Natural killer cell treated with Interleukin-12 subunit alpha and Interleukin-12 subunit beta and Interleukin-15 and Interleukin-18, amount 100 ng/mL, for 72 hours (primary cell): Measurements from ENCODE around the gene INMT. TPM values are rescaled to one million over a fixed set of nuclear protein-coding genes. Genes with fewer than 3 reads are reported as not detected.
"Not testable (repeated sequence)": the region's sequence is repeated elsewhere in the genome, so short reads cannot be mapped to it uniquely, and the experiment has no call there.

Experiments used
- ATAC-seq, 2 donors: fragments of 150-1000 bp; cut with Tn5 transposase in 1 of 2; sonication (Bioruptor Pico), chemical (Tn5 transposase) in 1 of 2; 2 replicates each; pipeline ENCODE4 v1.10.0; 2021
- DNase-seq: peaks from one replicate; pipeline ENCODE4 v3.0.0; 2022; ENCODE audit warnings: low spot score
- H3K27ac Mint-ChIP-seq, 2 donors: 1 replicate in 1 of 2; 2 replicates in 1 of 2; pipeline ENCODE4 v1.8.0; 2022; ENCODE audit warnings: mixed read lengths in 2 of 2, mild to moderate bottlenecking in 1 of 2, moderate library complexity in 1 of 2
- H3K27me3 Mint-ChIP-seq, 2 donors: 1 replicate in 1 of 2; 2 replicates in 1 of 2; pipeline ENCODE4 v1.8.0; 2022; ENCODE audit warnings: mixed read lengths in 2 of 2
- H3K36me3 Mint-ChIP-seq: one replicate; pipeline ENCODE4 v1.8.0; 2022; ENCODE audit warnings: mixed read lengths
- H3K4me1 Mint-ChIP-seq, 2 donors: 1 replicate in 1 of 2; 2 replicates in 1 of 2; pipeline ENCODE4 v1.8.0; 2022; ENCODE audit warnings: low read depth in 2 of 2, mixed read lengths in 2 of 2, mild to moderate bottlenecking in 1 of 2
- H3K4me3 Mint-ChIP-seq: one replicate; pipeline ENCODE4 v1.8.0; 2022; ENCODE audit warnings: mixed read lengths
- H3K9me3 Mint-ChIP-seq: 2 replicates; pipeline ENCODE4 v1.8.0; 2022; ENCODE audit warnings: mixed read lengths
- total RNA-seq, 2 donors: library from RNA; stranded (reverse); gene quantifications; one replicate each; pipeline ENCODE4 v1.2.3, GENCODE V29; 2022

Gene INMT
- total RNA-seq, 2 donors from 2014 or later, result 0.33 TPM; not detected in 1

DNA sequence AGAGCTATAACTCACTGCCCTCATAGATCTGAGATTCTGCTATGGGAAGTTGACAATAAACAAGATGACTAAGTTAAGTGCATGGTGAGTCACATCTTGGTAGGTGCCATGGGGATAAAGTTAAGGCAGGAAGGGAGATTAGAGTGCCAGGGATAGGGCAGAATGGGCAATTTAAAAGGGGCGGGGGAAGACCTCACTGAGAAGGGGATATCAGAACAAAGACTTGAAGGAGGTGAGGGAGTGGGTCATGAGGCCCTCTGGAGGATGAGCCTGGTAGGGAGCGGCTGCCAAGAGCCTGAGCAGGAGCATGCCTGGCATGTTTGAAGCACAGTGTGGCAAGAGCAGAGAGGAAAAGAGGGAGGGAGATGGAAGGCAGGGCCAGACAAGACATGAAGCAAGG lies 34.8 kb upstream of the INMT start:
- peaks cover 16% of the 10 kb centered on the region for H3K9me3 Mint-ChIP-seq
- no peaks in the 10 kb centered on the region for H3K4me1 Mint-ChIP-seq
- no peak for ATAC-seq
- no peak overlapping the region for H3K27ac Mint-ChIP-seq
- H3K4me3 Mint-ChIP-seq, result no peak overlapping the region
- no peaks in the 10 kb centered on the region for H3K27me3 Mint-ChIP-seq
- DNase-seq, result no peak
- H3K36me3 Mint-ChIP-seq, result peaks cover 30% of the 10 kb centered on the region

DNA sequence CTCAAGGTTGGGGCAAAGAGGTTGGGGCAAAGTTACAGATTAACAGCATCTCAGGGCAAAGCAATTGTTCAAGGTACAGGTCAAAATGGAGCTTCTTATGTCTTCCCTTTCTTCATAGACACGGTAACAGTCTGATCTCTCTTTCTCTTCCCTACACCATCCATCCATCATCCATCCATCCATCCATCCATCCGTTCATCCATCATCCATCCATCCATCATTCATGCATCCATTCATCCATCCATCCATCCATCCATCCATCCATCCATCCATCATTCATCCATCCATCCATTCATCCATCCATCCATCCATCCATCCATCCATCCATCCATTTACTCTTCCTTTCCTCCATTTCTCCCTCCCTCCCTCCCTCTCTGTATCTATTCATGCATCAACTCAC lies 32.5 kb upstream of the INMT start:
- H3K4me1 Mint-ChIP-seq, H3K27ac Mint-ChIP-seq, H3K27me3 Mint-ChIP-seq, H3K4me3 Mint-ChIP-seq, DNase-seq, ATAC-seq: not testable (repeated sequence)
- peaks cover 30% of the 10 kb centered on the region for H3K36me3 Mint-ChIP-seq
- peaks cover 16% of the 10 kb centered on the region for H3K9me3 Mint-ChIP-seq

DNA sequence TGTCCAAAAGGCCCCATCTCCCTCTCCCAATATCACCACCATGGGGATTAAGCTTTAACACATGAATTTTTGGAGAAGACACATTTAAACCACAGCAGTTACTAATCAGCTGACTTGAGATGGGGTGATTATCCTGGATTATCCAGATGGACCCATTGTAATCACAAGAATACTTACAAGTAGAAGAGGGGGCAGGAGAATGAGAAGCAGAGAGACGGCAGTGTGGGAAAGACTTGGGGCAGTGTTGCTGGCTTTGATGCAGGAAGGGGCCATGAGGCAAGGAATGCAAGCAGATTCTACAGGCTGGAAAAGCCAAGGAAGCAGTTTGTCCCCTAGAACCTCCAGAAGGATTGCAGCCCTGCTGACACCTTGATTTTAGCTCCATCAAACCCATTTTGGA lies 30.7 kb upstream of the INMT start:
- DNase-seq (no peak), ATAC-seq (no peak)
- Mint-ChIP-seq H3K4me3 (no peak overlapping the region), H3K27ac (no peak overlapping the region), H3K36me3 (peaks cover 30% of the 10 kb centered on the region), H3K27me3 (no peaks in the 10 kb centered on the region), H3K9me3 (peaks cover 16% of the 10 kb centered on the region), H3K4me1 (peaks cover 2 to 6% of the 10 kb centered on the region in 2 donors)

DNA sequence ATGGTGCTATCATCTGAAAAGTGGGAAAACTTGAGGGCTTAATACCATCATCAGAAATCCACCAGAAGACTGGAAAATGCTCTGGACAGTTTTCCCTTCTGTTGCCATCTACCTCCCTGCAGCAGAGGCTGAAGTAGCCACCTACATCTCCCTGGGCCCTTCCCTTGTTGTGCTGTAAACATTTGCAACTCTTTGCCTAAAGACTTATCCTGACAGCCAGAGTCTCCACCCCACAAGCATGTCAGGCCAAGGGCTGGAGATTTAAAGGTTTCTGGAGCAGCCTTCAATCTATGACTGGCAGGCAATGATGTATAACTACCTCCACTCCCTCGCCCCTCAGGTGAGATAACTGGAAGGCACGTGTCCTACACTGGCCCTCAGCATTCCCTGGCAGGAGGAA lies 29.7 kb upstream of the INMT start:
- no peak for ATAC-seq
- H3K4me3 Mint-ChIP-seq, result no peak overlapping the region
- H3K9me3 Mint-ChIP-seq, result peaks cover 13% of the 10 kb centered on the region
- H3K27me3 Mint-ChIP-seq, result no peaks in the 10 kb centered on the region
- no peak for DNase-seq
- peaks cover 7 to 11% of the 10 kb centered on the region in 2 donors for H3K4me1 Mint-ChIP-seq
- peaks cover 26% of the 10 kb centered on the region for H3K36me3 Mint-ChIP-seq
- H3K27ac Mint-ChIP-seq, result no peak overlapping the region

DNA sequence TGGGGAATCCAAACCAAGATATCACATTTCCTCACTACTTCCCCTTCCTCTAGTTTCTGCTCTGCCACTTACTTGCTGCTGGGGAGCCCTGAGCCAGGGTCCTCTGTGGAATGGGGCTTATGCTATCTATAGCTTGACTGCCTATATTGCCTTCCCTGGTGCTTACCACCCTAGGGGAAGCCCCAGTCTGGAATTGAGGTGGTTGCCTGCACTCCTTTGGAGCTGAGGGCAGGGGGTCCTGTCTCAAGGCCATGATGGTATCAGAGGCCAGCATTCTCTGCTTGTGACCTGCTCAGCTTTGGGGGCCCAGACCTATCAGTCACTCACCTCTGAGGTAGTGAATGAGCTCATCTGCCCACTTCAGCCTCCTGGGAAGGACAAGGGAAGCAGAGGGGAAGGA lies 29.3 kb upstream of the INMT start:
- H3K36me3 Mint-ChIP-seq, result peaks cover 23% of the 10 kb centered on the region
- H3K9me3 Mint-ChIP-seq, result peaks cover 10% of the 10 kb centered on the region
- H3K4me3 Mint-ChIP-seq, result no peak overlapping the region
- ATAC-seq (no peak), DNase-seq (no peak)
- H3K27ac Mint-ChIP-seq, result no peak overlapping the region
- no peaks in the 10 kb centered on the region for H3K27me3 Mint-ChIP-seq
- H3K4me1 Mint-ChIP-seq, result peaks cover 12 to 16% of the 10 kb centered on the region in 2 donors

DNA sequence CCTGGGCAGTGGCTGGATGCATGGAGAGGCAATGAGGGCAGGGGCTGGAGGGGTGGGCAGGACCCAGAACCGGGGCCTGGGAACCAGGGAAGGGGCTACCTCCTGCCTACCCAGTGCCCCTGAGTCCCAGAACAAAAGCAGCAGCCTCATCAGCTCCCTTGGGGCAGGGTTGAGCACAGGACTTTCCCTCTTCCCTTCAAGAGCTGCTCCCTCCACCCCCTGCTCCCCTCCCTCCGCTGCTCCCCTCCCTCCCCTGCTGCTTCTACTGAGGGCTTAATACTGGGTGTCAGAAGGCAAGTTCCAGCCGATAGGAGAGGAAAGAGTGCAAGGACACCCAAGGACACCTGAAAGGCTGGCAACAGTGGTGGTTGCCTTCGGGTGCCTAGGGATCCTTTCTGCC lies 28.2 kb upstream of the INMT start:
- no peaks in the 10 kb centered on the region for H3K27me3 Mint-ChIP-seq
- DNase-seq, result no peak

DNA sequence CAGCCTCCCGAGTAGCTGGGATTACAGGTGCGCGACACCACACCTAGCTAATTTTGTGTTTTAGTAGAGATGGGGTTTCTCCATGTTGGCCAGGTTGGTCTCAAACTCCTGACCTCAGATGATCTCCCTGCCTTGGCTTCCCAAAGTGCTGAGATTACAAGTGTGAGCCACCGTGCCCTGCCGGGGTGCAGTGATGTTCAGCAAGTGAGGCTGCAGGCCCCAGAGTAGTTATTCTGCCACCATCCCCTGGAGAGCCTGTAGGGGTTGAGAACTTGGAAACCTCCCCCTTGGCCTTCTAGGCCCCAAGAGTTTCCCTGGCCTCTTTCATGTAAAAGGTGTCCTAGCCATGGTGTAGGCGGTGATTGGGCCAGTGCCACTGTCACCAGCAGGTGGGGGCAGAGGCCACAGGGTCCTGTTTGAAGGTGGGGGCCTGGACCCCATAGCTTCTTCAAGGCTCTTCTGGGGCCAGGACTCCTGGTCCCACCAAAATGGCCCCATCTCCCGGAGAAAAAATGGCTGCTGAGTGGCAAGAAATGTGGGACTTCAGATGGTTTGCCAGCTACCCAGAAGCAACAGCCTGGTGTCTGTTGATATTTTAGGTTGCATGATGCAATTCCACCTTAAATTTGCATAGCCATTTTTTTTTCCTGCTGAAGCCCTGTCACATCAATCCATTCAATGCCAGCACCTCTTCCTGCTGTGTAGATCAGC lies 25.5 kb upstream of the INMT start:
- no peaks in the 10 kb centered on the region for H3K9me3 Mint-ChIP-seq
- no peak for DNase-seq
- H3K27me3 Mint-ChIP-seq, result no peaks in the 10 kb centered on the region
- H3K27ac Mint-ChIP-seq, result peak overlapping the region; percentile 70 to 78
- ATAC-seq, result no peak
- peaks cover 22 to 29% of the 10 kb centered on the region in 2 donors for H3K4me1 Mint-ChIP-seq
- H3K4me3 Mint-ChIP-seq, result peak overlapping the region; percentile 63
- H3K36me3 Mint-ChIP-seq, result no peaks in the 10 kb centered on the region

More for the DNA sequence above, 28.2 kb upstream of the INMT start:
- Mint-ChIP-seq H3K4me3 (no peak overlapping the region), H3K36me3 (peaks cover 12% of the 10 kb centered on the region), H3K27ac (no peak overlapping the region), H3K9me3 (peaks cover 6% of the 10 kb centered on the region), H3K4me1 (peaks cover 19 to 26% of the 10 kb centered on the region in 2 donors)
- no peak for ATAC-seq

DNA sequence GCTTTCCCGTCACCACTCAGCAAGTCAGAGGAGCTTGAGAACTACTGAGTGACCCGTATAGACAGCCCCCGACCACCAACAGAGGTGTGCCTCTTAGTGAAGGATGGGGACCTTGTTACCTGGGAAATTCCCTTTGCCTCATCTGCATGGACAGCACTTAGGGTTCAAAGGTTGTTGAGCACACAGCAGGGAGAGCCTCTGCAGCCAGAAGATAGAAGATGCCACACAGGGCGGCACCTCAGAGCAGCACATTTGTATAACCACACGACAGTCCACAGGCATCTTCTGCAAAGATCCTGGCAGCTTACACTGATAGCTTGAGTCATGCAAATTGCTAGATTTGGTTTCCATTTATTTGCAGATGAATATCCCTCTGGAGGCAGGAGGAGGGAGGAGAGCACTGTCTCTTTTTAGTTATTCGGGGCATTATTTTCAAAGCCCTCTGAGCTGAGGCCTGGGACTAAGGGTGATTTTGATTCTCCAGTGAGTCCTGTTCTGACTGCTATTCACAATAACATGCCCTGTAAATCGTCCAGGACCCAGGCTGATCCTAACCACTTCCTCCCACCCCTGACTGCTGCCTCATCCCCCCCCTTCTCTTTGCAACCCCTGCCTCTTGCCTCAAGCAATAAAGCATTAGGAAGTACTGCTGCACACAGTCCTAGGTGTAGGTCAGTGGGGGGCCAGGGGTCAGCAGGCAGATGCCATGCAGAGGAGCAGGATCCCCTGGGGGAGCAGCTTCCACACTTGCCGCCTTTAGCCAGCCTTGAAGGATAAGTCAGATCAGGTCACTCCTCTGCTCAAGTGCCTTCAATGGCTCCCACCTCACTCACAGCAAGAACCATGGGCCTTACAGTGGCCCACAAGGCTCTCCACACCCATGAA lies 24.6 kb upstream of the INMT start:
- peaks cover 22 to 29% of the 10 kb centered on the region in 2 donors for H3K4me1 Mint-ChIP-seq
- no peaks in the 10 kb centered on the region for H3K27me3 Mint-ChIP-seq
- no peaks in the 10 kb centered on the region for H3K9me3 Mint-ChIP-seq
- H3K36me3 Mint-ChIP-seq, result no peaks in the 10 kb centered on the region
- H3K27ac Mint-ChIP-seq, result peak overlapping the region; percentile 70 to 78
- H3K4me3 Mint-ChIP-seq, result peak overlapping the region; percentile 63
- DNase-seq (no peak), ATAC-seq (peak; percentile 71 to 77)

DNA sequence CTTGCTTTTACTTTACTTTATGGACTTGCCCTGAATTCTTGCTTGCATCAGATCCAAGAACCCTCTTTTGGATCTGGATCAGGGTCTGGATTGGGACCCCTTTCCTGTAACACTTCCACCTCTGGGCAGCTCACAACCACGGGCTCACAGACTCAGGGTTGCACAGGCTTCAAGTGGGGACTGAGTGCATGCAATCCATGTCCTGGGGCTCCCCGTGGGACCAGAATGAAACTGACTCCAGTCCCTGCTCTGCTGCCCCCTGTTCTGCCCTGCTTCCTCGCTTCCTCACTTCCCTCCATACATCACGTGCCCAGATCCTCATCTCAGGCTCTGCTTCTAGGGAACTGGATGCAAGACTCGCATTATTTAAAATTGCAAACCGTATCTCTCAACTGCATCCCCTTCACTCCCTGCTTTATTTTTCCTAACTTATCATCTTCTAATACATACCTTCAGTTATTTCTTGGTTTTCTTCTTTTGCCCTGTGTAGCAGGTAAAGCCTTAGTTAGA lies 23.3 kb upstream of the INMT start:
- DNase-seq (no peak), ATAC-seq (no peak)
- H3K27ac Mint-ChIP-seq, result peak overlapping the region; percentile 42 to 70
- H3K4me1 Mint-ChIP-seq, result peaks cover 22 to 29% of the 10 kb centered on the region in 2 donors
- no peaks in the 10 kb centered on the region for H3K27me3 Mint-ChIP-seq
- no peaks in the 10 kb centered on the region for H3K9me3 Mint-ChIP-seq
- H3K36me3 Mint-ChIP-seq, result no peaks in the 10 kb centered on the region
- peak overlapping the region; percentile 34 for H3K4me3 Mint-ChIP-seq

DNA sequence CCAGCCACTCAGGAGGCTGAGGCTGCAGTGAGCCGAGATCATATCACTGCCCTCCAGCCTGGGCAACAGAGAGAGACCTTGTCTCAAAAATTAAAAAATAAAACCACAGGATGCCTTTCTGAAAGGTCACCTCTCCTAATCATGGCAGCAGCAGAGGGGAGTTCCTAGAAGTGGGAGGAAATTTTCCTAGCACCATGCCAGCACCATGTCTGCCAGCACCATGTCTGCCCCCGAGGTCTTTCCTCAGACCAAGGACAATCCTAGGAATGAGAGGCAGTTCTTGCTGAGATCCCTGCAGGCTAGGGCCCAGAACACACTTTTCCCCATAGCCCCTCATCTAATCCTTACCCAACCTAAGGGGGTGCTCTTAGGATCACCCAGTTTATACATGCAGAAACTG lies 22.3 kb upstream of the INMT start:
- Mint-ChIP-seq H3K27ac (no peak overlapping the region), H3K4me3 (no peak overlapping the region), H3K27me3 (no peaks in the 10 kb centered on the region), H3K4me1 (peaks cover 22 to 29% of the 10 kb centered on the region in 2 donors), H3K36me3 (no peaks in the 10 kb centered on the region), H3K9me3 (no peaks in the 10 kb centered on the region)
- DNase-seq (no peak), ATAC-seq (no peak)

DNA sequence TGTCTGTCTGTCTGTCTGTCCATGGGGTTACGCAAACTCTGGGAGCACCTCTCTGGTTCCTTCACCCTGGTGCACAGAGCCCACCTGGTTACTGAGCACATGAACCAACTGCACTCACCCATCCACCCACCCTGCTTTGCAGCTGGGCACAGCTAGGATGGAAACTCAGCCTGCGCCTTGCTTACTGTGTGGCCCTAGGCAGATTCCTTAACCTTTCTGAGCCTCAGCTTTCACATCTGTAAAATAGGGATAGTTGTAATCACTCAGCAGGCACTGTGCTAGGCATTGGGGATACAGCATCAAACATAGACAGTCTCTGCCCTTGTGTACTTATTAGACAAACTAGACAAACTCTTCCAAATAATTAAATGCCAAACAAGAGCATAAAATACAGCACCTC lies 21.8 kb upstream of the INMT start:
- Mint-ChIP-seq H3K4me3 (no peak overlapping the region), H3K27ac (no peak overlapping the region), H3K9me3 (no peaks in the 10 kb centered on the region), H3K4me1 (peaks cover 22 to 29% of the 10 kb centered on the region in 2 donors), H3K27me3 (no peaks in the 10 kb centered on the region), H3K36me3 (no peaks in the 10 kb centered on the region)
- ATAC-seq (no peak), DNase-seq (no peak)

DNA sequence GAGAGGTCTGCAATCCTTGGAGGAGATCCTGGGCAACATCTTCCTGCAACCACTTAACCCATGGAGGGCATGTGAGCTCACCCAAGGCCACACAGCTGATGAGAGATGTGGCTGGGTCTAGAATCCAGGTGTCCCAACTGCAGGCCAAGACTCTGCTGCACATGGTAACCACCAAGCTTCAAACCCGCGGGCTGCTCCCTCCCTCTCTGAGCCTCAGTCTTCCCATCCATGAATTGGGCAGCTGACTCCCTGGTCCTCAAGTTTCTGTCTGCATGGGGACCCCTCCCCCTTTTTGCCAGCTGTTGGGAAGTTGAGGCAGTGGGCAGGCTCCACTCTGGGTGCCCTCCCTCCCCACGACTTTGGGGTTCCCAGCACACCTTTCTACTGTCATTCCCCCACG lies 20.9 kb upstream of the INMT start:
- Mint-ChIP-seq H3K4me3 (no peak overlapping the region), H3K36me3 (no peaks in the 10 kb centered on the region), H3K9me3 (no peaks in the 10 kb centered on the region), H3K27me3 (no peaks in the 10 kb centered on the region), H3K4me1 (peaks cover 20 to 25% of the 10 kb centered on the region in 2 donors), H3K27ac (no peak overlapping the region)
- no peak for DNase-seq
- no peak for ATAC-seq

DNA sequence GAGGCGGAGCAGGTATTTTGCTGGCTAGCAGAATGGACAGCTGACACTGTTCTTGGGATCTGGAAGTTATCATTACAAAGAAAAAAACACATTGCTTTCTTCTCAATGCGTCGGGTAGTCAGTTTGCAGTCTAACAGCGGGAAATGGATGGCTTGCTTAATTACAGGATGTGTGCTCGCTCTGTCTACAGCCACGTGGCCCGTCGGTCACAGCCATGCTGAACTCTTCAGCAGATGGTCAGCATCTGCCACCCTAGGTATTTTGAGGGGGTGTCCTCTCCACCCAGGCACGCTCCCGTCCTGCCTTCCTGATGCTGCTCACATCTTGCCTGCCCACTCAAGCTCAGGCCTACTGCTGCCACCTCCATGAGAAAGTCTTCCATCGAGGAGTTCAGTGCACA lies 20.4 kb upstream of the INMT start:
- Mint-ChIP-seq H3K4me1 (peaks cover 20 to 24% of the 10 kb centered on the region in 2 donors), H3K27me3 (no peaks in the 10 kb centered on the region), H3K9me3 (no peaks in the 10 kb centered on the region), H3K4me3 (no peak overlapping the region), H3K36me3 (no peaks in the 10 kb centered on the region), H3K27ac (no peak overlapping the region)
- ATAC-seq (no peak), DNase-seq (no peak)

DNA sequence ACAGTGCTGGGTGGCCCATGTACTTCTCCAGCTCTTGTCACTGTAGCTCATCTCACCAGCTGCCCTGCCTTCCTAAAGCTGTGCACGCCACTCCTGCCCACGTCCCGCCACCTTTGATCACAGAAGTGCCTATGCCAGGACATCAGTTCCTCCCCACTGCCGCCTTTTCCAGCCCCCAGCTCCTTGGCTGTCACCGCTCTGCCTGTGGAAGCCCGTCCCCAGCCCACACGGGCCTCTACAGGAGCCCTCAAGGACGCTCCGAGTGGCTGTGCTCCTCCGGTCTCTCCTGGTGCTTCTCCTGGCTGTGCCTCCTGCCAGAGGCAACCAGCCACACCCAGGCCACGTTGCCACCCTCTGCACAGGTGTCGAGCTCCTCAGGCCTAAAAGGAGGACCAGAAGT lies 19.3 kb upstream of the INMT start:
- H3K27me3 Mint-ChIP-seq, result no peaks in the 10 kb centered on the region
- H3K4me1 Mint-ChIP-seq, result peaks cover 17 to 20% of the 10 kb centered on the region in 2 donors
- no peaks in the 10 kb centered on the region for H3K36me3 Mint-ChIP-seq
- H3K4me3 Mint-ChIP-seq, result no peak overlapping the region
- ATAC-seq (no peak), DNase-seq (no peak)
- no peak overlapping the region for H3K27ac Mint-ChIP-seq
- H3K9me3 Mint-ChIP-seq, result no peaks in the 10 kb centered on the region
